ENCODE results near the gene RASSF8. TPM values are rescaled to one million over a fixed set of nuclear protein-coding genes. Genes with fewer than 3 reads are reported as not detected.

Gene RASSF8
- total RNA-seq, 1 donor from 2014 or later: 77.0 TPM

DNA sequence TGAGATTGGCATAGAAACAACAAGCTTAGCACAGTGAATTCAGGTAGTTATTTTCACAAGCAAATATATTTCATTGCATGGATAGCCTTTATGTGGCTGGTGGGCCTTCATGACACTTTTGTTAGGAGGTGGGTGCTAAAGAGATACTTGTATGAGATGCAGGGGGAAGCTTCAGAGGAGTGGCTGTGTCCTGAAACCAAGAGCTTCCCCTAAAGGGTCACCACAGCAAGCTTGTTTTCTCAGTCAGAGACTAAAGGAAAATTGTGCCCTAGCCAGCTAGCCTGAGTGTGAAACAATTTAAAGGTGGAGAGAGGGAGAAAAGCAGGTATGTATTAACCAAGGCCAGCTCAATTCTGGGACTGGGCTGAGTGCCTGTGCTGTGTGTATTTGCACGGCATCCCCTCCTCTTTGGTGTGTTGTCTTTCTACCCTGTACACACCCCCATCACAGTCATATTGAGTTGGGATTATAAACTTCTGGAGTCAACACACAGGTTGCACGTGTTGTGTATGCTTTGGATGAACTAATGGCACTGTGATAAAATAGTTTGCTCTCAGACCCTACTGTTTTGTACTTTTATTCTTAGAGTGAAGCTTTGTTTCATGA is 79.2 kb downstream of the RASSF8 start:
- H3K4me2 ChIP-seq: no peak overlapping the region
- peaks cover 40% of the 10 kb centered on the region for H3K4me1 ChIP-seq
- H3K36me3 ChIP-seq: no peaks in the 10 kb centered on the region
- Mint-ChIP-seq H3K9me3 (no peaks in the 10 kb centered on the region), H3K4me1 (peaks cover 16% of the 10 kb centered on the region), H3K27ac (no peak overlapping the region), H3K36me3 (no peaks in the 10 kb centered on the region), H3K4me3 (no peak overlapping the region), H3K27me3 (ENCODE audit: insufficient read depth, low read depth) (no peaks in the 10 kb centered on the region)
- H4K20me1 ChIP-seq (ENCODE audit: low read depth): peaks cover 69% of the 10 kb centered on the region
- TF ChIP-seq, protein P1, sequence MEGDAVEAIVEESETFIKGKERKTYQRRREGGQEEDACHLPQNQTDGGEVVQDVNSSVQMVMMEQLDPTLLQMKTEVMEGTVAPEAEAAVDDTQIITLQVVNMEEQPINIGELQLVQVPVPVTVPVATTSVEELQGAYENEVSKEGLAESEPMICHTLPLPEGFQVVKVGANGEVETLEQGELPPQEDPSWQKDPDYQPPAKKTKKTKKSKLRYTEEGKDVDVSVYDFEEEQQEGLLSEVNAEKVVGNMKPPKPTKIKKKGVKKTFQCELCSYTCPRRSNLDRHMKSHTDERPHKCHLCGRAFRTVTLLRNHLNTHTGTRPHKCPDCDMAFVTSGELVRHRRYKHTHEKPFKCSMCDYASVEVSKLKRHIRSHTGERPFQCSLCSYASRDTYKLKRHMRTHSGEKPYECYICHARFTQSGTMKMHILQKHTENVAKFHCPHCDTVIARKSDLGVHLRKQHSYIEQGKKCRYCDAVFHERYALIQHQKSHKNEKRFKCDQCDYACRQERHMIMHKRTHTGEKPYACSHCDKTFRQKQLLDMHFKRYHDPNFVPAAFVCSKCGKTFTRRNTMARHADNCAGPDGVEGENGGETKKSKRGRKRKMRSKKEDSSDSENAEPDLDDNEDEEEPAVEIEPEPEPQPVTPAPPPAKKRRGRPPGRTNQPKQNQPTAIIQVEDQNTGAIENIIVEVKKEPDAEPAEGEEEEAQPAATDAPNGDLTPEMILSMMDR (IDR thresholded peaks at IDR 0.05): no peak
- TF ChIP-seq EZH2phosphoT487 (IDR thresholded peaks at IDR 0.05): no peak
- TF ChIP-seq EZH2 (IDR thresholded peaks at IDR 0.05): no peak
- no peak for DNase-seq (ENCODE audit: low spot score)
- H3K9ac ChIP-seq: no peak overlapping the region
- H3K27me3 ChIP-seq: no peaks in the 10 kb centered on the region
- no peak overlapping the region for H3K27ac ChIP-seq
- H3K79me2 ChIP-seq (ENCODE audit: low read depth): peaks cover 91% of the 10 kb centered on the region
- H3F3A ChIP-seq (ENCODE audit: low read depth): peaks cover 11% of the 10 kb centered on the region
- H2AFZ ChIP-seq (replicated peaks): no peak overlapping the region
- no peak overlapping the region for H3K4me3 ChIP-seq
- H3K9me3 ChIP-seq (ENCODE audit: low read depth): no peaks in the 10 kb centered on the region

DNA sequence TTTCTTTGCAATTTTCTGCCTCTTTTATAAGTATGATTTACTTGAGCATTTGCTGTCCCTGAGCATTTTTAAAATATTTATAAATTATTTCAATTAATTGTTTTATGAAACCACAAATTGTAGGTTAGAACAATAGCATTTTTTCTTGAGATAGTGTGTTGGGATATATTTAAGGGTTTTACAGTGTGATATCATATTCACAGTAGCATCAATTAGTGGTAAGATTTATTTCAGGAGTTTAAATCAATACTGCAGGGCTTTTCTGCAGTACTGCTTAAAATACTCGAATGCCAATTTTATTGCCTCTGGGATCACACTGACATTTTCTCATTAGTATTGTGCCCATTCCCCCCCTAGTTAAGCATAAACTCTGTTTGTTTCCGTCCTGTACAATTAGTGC is 84.2 kb downstream of the RASSF8 start:
- no peak overlapping the region for H3K27ac ChIP-seq
- no peaks in the 10 kb centered on the region for H3K9me3 ChIP-seq (ENCODE audit: low read depth)
- no peak for DNase-seq (ENCODE audit: low spot score)
- H3K36me3 ChIP-seq: no peaks in the 10 kb centered on the region
- no peak overlapping the region for H3K4me3 ChIP-seq
- peaks cover 32% of the 10 kb centered on the region for H3K4me1 Mint-ChIP-seq
- H3F3A ChIP-seq (ENCODE audit: low read depth): peaks cover 17% of the 10 kb centered on the region
- peaks cover 84% of the 10 kb centered on the region for H4K20me1 ChIP-seq (ENCODE audit: low read depth)
- peaks cover 53% of the 10 kb centered on the region for H3K4me1 ChIP-seq
- no peaks in the 10 kb centered on the region for H3K27me3 Mint-ChIP-seq (ENCODE audit: insufficient read depth, low read depth)
- no peaks in the 10 kb centered on the region for H3K9me3 Mint-ChIP-seq
- no peak for TF ChIP-seq EZH2 (IDR thresholded peaks at IDR 0.05)
- TF ChIP-seq, protein P1 (IDR thresholded peaks at IDR 0.05): no peak
- no peak for TF ChIP-seq EZH2phosphoT487 (IDR thresholded peaks at IDR 0.05)
- H3K4me3 Mint-ChIP-seq: no peak overlapping the region
- no peaks in the 10 kb centered on the region for H3K36me3 Mint-ChIP-seq
- H3K4me2 ChIP-seq: no peak overlapping the region
- no peak overlapping the region for H3K27ac Mint-ChIP-seq
- no peaks in the 10 kb centered on the region for H3K27me3 ChIP-seq
- H2AFZ ChIP-seq (replicated peaks): no peak overlapping the region
- peaks cover 93% of the 10 kb centered on the region for H3K79me2 ChIP-seq (ENCODE audit: low read depth)
- H3K9ac ChIP-seq: no peak overlapping the region

DNA sequence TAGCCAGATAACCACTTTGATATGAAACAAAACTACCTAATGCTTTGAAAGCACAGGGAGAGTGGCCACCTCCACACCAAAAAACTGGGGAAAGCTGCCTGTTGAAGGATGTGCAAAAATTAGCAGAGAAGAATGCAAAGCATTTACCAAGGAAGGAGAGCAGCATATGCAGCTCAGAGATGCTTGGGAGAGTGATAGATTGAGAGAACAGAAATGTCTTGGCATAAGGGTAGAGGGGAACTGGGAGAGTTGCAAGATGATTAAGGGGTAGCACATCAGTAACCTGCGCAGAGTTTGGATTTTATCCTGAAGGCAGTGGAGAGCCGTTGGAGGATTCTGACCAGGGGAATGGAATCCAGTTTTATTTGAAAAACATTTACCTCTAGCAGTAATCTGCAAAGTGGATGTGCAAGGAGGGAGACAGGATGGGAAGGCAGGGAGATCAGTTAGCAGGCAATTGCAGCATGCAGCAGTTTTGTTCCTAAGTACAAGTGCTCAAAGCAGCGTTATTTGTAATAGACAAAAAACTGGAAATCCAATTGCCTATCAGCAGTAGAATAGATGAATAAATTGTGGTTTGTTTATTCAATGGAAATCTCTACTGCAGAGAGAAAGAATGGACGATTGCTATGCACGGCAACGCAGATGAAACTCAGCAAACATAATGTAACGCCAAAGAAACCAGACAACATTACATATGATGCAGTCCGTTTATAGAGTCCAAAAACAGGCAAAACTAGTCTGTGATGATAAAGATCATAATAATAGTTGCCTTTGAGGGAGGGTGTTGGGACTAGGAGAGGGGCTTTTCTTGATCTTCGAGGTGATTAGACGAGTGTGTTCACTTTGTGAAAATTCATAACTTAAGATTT is 84.9 kb downstream of the RASSF8 start:
- H3K27ac Mint-ChIP-seq: no peak overlapping the region
- no peaks in the 10 kb centered on the region for H3K27me3 ChIP-seq
- no peaks in the 10 kb centered on the region for H3K9me3 ChIP-seq (ENCODE audit: low read depth)
- H2AFZ ChIP-seq (replicated peaks): no peak overlapping the region
- TF ChIP-seq EZH2phosphoT487 (IDR thresholded peaks at IDR 0.05) (no peak), EZH2 (IDR thresholded peaks at IDR 0.05) (no peak)
- TF ChIP-seq, protein P1 (IDR thresholded peaks at IDR 0.05): no peak
- H3F3A ChIP-seq (ENCODE audit: low read depth): peaks cover 18% of the 10 kb centered on the region
- H3K4me1 ChIP-seq: peaks cover 49% of the 10 kb centered on the region
- H3K4me3 Mint-ChIP-seq: no peak overlapping the region
- DNase-seq (ENCODE audit: low spot score): no peak
- peaks cover 35% of the 10 kb centered on the region for H3K4me1 Mint-ChIP-seq
- no peak overlapping the region for H3K4me3 ChIP-seq
- no peaks in the 10 kb centered on the region for H3K9me3 Mint-ChIP-seq
- H3K79me2 ChIP-seq (ENCODE audit: low read depth): peaks cover 93% of the 10 kb centered on the region
- no peak overlapping the region for H3K4me2 ChIP-seq
- peaks cover 84% of the 10 kb centered on the region for H4K20me1 ChIP-seq (ENCODE audit: low read depth)
- no peaks in the 10 kb centered on the region for H3K27me3 Mint-ChIP-seq (ENCODE audit: insufficient read depth, low read depth)
- H3K36me3 Mint-ChIP-seq: peaks cover 2% of the 10 kb centered on the region
- no peaks in the 10 kb centered on the region for H3K36me3 ChIP-seq
- H3K9ac ChIP-seq: no peak overlapping the region
- H3K27ac ChIP-seq: no peak overlapping the region
